KOPT-K1 (cell line): ENCODE results near the gene PIK3C3.

ENCODE experiments used
- H3K27ac ChIP-seq: fragments of 200-600 bp; sonication (generic); 2 replicates; pipeline ENCODE4 v1.5.1; 2016; ENCODE audit warnings: antibody characterized with exemption, mild to moderate bottlenecking, low read depth, low read length; ENCODE audit not compliant: poor library complexity, severe bottlenecking
- H3K36me3 ChIP-seq: fragments of 200-600 bp; sonication (generic); 2 replicates; pipeline ENCODE4 v1.5.1; 2017; ENCODE audit warnings: antibody characterized with exemption, mild to moderate bottlenecking, low read length, moderate library complexity; ENCODE audit not compliant: insufficient read depth
- H3K9me3 ChIP-seq: fragments of 200-600 bp; sonication (generic); 2 replicates; pipeline ENCODE4 v1.5.1; 2017; ENCODE audit warnings: antibody characterized with exemption, low read length, mild to moderate bottlenecking; ENCODE audit not compliant: insufficient read depth, poor library complexity, severe bottlenecking

Gene PIK3C3

GRCh38 chr18:41954827-41955613 is at the start of gene PIK3C3:
Gene PIK3C3, plus strand, starts transcription at chr18:41955234. Its CDS starts 58 bp downstream, at chr18:41955292.
- Histone ChIP-seq H3K36me3 (peaks cover 24% of the 10 kb centered on the region), H3K27ac (peak within 1 kb of the TSS; percentile 46), H3K9me3 (no peaks in the 10 kb centered on the region)

GRCh38 chr18:41905786-41906527 is 49.1 kb upstream of the PIK3C3 start:
- H3K36me3 ChIP-seq = no peaks in the 10 kb centered on the region
- no peaks in the 10 kb centered on the region for H3K9me3 ChIP-seq
- H3K27ac ChIP-seq = no peak overlapping the region

DNA sequence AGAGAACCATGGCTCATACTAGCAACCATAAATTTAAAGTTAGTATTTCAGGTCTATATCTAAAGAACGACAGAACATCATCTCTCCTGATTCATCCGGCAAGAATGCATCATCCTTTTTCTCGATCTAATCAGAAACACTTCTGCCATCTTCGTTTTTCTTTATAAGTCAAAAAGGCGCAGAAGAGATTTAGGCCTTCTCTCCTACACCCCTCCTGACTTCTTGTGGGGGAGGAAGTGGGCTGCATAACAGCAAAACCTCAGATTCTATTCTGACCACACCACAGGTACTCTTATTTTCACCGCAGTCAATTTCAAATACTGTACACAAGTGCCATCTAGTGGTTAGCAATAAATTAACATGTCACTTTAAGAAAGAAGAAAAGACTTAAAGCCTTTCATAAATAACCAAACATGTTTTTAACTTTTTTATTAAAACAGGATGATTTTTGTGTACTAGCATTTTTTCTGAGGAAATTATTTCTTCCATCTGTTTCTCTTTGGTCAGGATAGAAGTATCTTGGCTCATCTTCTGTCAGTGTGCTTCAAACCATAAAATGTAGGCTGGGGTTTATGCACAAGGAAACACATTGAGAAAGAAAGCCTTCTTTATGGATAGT is 48.4 kb upstream of the PIK3C3 start:
- Histone ChIP-seq H3K27ac (no peak overlapping the region), H3K9me3 (no peaks in the 10 kb centered on the region), H3K36me3 (no peaks in the 10 kb centered on the region)

DNA sequence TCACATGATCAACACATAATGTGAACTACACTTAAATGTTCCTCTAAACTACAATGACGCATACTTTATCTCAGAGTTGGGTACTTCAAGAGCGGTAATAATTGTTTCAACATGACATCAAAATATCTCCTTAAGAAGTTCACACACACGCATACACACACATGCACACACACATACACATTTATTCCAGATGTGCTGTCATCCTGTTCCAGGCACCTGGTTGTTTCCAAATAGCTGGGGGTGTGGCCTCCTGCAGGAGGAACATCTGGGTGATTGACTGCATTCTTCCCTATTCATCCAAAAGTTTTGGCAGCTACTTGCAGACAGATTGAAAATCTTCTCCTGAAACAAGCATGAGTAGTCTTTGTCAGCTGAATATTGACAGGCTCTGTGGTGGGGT is 37.9 kb upstream of the PIK3C3 start:
- Histone ChIP-seq H3K9me3 (no peaks in the 10 kb centered on the region), H3K27ac (no peak overlapping the region), H3K36me3 (no peaks in the 10 kb centered on the region)

GRCh38 chr18:41921770-41922169 is 33.3 kb upstream of the PIK3C3 start:
- H3K27ac ChIP-seq = no peak overlapping the region
- H3K36me3 ChIP-seq = no peaks in the 10 kb centered on the region
- no peaks in the 10 kb centered on the region for H3K9me3 ChIP-seq

DNA sequence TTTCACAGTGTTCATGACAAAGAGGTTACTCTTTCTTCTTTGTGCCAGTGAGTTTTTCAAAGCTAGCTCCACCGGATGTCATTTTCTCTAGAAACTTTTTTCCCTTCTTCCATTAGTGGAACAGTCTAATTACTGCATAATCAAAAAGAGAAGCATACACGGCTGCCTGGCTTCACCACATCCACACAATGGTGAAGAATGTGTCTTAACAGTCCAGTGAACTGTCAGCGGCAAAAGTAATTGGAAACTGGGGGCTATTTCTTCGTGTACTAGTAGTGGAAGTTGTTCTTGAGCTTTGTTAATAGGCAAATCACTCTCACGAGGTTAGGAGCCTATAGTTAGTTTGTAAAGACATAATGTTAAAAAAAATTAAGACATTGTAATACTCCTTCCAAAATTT is 32.9 kb upstream of the PIK3C3 start:
- no peaks in the 10 kb centered on the region for H3K9me3 ChIP-seq
- no peaks in the 10 kb centered on the region for H3K36me3 ChIP-seq
- H3K27ac ChIP-seq = no peak overlapping the region

DNA sequence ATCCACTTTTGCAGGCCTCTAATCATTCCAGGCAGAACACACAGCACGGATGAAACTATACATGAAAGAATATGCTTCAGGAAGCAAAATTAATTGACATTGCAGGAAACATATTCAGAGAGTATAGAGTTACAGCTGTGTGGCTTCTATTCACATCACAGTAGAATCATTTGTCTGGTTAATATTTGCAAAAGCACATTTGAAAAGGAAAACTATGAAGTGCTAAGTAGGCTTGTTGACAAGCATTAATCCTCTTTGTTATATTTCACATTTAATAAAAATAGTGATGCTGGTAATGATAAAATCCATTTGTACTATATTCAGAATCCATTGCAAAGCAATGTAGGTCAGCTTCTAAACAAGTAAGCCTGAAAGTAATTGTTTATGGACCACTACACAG is 32.2 kb upstream of the PIK3C3 start:
- no peaks in the 10 kb centered on the region for H3K36me3 ChIP-seq
- no peaks in the 10 kb centered on the region for H3K9me3 ChIP-seq
- no peak overlapping the region for H3K27ac ChIP-seq

- no peaks in the 10 kb centered on the region for H3K36me3 ChIP-seq
- H3K9me3 ChIP-seq = no peaks in the 10 kb centered on the region
- H3K27ac ChIP-seq = no peak overlapping the region
These were observed 31.6 kb upstream of the PIK3C3 start for GRCh38 chr18:41923446-41923845.

GRCh38 chr18:41928581-41928980 is 26.5 kb upstream of the PIK3C3 start:
- Histone ChIP-seq H3K27ac (no peak overlapping the region), H3K9me3 (no peaks in the 10 kb centered on the region)

DNA sequence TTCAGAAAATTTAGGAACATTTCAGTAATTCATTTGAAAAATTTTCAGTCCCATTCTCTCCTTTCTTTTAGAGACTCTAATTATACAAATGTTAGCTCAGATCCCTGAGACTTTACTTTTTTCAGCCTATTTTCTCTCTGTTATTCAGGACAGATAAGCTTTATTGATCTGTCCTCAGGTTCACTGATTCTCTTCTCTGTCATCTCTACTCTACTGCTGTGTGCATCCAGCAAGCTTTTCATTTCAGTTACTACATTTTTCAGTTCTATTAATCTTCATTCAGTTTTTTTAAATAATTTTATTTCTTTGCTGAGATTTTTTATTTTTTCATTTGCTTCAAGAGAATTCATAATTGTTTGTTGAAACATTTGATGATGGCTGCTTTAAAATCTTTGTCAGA is 22.1 kb upstream of the PIK3C3 start:
- H3K9me3 ChIP-seq = no peaks in the 10 kb centered on the region
- no peak overlapping the region for H3K27ac ChIP-seq
- no peaks in the 10 kb centered on the region for H3K36me3 ChIP-seq

More at GRCh38 chr18:41928581-41928980, 26.5 kb upstream of the PIK3C3 start:
- no peaks in the 10 kb centered on the region for H3K36me3 ChIP-seq

DNA sequence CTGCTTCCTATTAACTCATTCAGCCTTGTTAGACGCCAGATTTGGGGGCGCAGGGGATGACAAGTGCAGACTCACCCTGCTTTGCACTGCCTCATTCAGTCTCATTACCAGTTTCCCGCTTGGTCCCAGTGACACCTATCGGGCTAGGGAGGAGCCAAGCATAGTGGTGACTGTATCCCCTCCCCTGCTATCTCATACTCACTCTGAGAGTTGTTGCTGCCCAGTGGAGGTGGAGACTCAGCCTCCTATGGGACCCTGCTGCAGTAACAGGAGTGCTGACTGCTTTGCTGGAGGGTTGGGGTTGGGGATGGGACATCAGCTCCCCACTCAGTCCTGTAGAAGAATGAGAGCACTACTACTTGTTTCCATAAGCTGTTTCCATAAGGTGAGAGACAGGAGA is 21.3 kb upstream of the PIK3C3 start:
- H3K27ac ChIP-seq = no peak overlapping the region
- no peaks in the 10 kb centered on the region for H3K36me3 ChIP-seq
- H3K9me3 ChIP-seq = no peaks in the 10 kb centered on the region

GRCh38 chr18:41936471-41937134 is 18.4 kb upstream of the PIK3C3 start:
- no peak overlapping the region for H3K27ac ChIP-seq
- H3K36me3 ChIP-seq = no peaks in the 10 kb centered on the region
- H3K9me3 ChIP-seq = no peaks in the 10 kb centered on the region

DNA sequence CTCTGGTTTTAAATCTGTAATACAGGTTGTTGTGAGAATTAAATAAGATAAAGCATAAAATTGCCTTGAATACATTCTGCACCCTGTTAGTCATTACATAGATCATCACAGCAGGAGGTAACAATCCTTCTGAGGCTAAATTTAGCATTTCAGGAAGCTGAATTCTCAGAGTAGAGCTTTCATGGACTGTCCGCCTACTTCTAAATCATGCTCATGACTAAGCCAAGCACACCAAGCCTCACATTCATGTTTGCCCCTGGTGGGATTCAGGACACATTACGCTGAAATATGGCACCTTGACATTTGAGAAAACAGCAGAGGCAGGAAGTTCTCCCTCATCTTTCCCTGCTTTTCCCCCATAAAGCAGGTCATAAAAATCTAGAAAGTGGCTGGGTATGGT is 16.6 kb upstream of the PIK3C3 start:
- no peak overlapping the region for H3K27ac ChIP-seq
- no peaks in the 10 kb centered on the region for H3K9me3 ChIP-seq

DNA sequence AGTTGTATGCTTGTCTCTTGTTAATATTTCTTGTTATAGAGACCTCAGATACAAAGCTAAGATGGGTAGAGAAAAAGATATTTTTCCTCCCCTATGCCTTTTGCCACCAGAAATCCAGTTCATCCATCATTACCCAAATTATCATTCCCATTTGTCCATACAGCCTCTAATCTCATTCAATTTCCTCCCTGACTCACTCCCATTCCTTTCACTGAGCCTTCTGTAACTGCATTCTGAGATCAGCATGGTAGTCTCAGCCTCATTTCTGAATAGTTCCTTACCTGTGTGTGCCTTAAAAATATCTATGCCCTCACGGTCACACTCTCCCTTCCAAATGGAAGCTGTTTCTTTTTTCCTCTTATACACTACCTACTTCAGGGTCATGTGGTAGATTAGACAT is 15.7 kb upstream of the PIK3C3 start:
- Histone ChIP-seq H3K27ac (no peak overlapping the region), H3K9me3 (no peaks in the 10 kb centered on the region), H3K36me3 (no peaks in the 10 kb centered on the region)

More for the DNA sequence above, 16.6 kb upstream of the PIK3C3 start:
- H3K36me3 ChIP-seq = no peaks in the 10 kb centered on the region
